ENCODE measurements around the gene SMIM21. TPM values are rescaled to one million over a fixed set of nuclear protein-coding genes. Genes with fewer than 3 reads are reported as not detected.

SMIM21 gene
- total RNA-seq, 4 donors from 2014 or later, result not detected

DNA sequence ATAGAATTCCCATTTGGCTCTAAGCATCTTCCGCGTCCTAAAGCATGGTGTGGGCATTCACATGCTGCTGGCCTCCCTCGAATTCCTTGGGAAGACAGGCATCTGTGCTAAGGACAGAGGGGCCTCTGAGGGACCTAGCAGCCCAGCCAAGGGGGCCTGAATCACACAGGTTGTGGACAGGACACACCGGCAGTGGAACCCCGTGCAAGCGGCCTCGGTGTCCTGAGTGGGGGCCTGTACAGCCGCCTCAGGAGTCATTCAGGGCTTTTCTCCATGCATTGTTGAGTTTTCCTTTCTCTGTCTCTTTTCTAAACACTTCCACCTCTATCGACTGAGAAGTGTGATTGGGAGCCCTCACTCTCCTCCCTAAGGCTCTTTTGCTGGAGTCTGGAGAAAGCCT lies 44.3 kb upstream of the SMIM21 start:
- Histone ChIP-seq H3K4me1 (no peaks in the 10 kb centered on the region), H3K9me3 (no peaks in the 10 kb centered on the region)

DNA sequence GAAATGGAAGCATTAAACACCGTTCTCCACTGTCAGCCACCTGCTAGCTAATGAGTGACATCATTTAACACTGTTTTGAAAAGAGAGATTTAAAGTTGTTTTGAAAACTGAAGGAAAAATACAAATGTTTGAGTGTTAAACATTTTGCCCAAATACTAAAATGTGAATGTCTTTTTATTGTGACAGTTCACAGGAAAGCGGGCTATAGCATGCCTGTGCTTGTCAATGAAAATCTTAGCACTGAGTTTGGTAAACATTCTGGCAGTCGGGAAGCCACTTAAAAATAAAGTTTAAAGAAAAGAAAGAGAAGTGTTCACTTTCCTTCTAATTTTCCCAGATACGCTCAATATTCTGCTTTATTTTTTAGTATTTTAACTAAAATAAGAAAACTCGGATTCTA lies 40.3 kb upstream of the SMIM21 start:
- no peak overlapping the region for H3K4me3 ChIP-seq
- no peaks in the 10 kb centered on the region for H3K27me3 ChIP-seq
- H3K9me3 ChIP-seq, result no peaks in the 10 kb centered on the region
- no peak for DNase-seq (ENCODE audit: low spot score in 2 of 2)
- no peak for TF ChIP-seq EP300 (IDR thresholded peaks at IDR 0.05)
- no peak for TF ChIP-seq POLR2A (IDR thresholded peaks at IDR 0.05)
- TF ChIP-seq, protein P1, sequence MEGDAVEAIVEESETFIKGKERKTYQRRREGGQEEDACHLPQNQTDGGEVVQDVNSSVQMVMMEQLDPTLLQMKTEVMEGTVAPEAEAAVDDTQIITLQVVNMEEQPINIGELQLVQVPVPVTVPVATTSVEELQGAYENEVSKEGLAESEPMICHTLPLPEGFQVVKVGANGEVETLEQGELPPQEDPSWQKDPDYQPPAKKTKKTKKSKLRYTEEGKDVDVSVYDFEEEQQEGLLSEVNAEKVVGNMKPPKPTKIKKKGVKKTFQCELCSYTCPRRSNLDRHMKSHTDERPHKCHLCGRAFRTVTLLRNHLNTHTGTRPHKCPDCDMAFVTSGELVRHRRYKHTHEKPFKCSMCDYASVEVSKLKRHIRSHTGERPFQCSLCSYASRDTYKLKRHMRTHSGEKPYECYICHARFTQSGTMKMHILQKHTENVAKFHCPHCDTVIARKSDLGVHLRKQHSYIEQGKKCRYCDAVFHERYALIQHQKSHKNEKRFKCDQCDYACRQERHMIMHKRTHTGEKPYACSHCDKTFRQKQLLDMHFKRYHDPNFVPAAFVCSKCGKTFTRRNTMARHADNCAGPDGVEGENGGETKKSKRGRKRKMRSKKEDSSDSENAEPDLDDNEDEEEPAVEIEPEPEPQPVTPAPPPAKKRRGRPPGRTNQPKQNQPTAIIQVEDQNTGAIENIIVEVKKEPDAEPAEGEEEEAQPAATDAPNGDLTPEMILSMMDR (IDR thresholded peaks at IDR 0.05), result no peak
- H3K36me3 ChIP-seq, result no peaks in the 10 kb centered on the region
- H3K4me1 ChIP-seq, result no peaks in the 10 kb centered on the region
- H3K27ac ChIP-seq, result no peak overlapping the region
- WGBS, 2 donors, result 88 to 92% methylated on average over 5 of the region's 5 CpGs

More for the DNA sequence above, 44.3 kb upstream of the SMIM21 start:
- Histone ChIP-seq H3K27ac (no peak overlapping the region), H3K36me3 (no peaks in the 10 kb centered on the region), H3K27me3 (no peaks in the 10 kb centered on the region), H3K4me3 (no peak overlapping the region)
- DNase-seq (ENCODE audit: low spot score in 2 of 2), result no peak
- WGBS, 2 donors, result 81 to 82% methylated on average over 9 of the region's 9 CpGs
- TF ChIP-seq POLR2A (IDR thresholded peaks at IDR 0.05) (no peak), EP300 (IDR thresholded peaks at IDR 0.05) (no peak)
- TF ChIP-seq, protein P1 (IDR thresholded peaks at IDR 0.05), result no peak

DNA sequence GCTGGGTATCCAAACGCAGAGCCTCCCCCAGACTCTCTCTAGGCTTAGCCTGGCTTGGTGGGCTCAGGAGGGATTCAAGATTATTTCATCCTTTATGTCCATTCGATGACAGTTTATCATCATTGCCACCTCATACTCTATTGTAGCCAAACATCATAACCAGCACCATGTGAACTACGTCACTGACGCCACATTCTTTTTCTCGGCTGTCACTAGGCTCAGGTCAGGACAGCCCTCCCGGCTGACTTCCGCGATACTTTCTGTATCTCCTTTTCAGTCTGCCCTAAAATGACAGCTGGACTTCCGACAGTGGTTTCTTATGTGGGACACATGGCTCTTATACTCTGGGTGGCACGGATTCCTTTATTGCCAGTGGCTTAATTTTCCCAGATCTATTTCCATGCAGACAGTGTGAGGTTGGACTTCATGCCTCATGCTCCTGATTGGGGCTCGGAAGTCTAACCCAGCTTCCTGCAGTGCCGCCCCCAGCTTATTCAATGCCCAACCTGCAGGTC lies 39.8 kb upstream of the SMIM21 start:
- Histone ChIP-seq H3K4me1 (no peaks in the 10 kb centered on the region), H3K4me3 (no peak overlapping the region), H3K9me3 (no peaks in the 10 kb centered on the region), H3K27me3 (no peaks in the 10 kb centered on the region), H3K36me3 (no peaks in the 10 kb centered on the region), H3K27ac (no peak overlapping the region)
- TF ChIP-seq, protein P1 (IDR thresholded peaks at IDR 0.05), result no peak
- TF ChIP-seq EP300 (IDR thresholded peaks at IDR 0.05), result no peak
- no peak for TF ChIP-seq POLR2A (IDR thresholded peaks at IDR 0.05)
- WGBS, 2 donors, result 89% methylated on average over 12 of the region's 12 CpGs
- DNase-seq (ENCODE audit: low spot score in 2 of 2), result no peak

DNA sequence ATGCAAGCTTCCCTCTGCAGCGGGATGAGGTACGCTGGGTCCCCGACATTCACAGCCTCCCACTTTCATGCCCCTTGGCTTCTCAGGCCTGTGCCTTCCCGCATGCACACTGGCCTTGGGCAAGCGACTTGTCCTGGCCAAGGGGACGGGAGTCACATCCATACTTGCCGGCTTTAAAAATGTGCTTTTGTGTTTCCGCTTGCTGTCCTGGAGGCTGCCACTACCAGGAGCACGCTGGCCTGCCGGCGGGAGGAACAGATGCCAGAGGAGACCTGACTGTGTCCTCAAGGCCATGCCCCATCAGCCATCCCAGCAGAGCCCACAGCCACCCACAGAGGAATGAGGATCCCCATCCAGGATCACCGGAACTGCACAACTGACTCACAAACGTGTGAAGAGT lies 36.9 kb upstream of the SMIM21 start:
- TF ChIP-seq EP300 (IDR thresholded peaks at IDR 0.05), result no peak
- TF ChIP-seq, protein P1 (IDR thresholded peaks at IDR 0.05), result no peak
- TF ChIP-seq POLR2A (IDR thresholded peaks at IDR 0.05), result no peak
- DNase-seq (ENCODE audit: low spot score in 2 of 2), result no peak
- Histone ChIP-seq H3K4me3 (no peak overlapping the region), H3K4me1 (no peaks in the 10 kb centered on the region), H3K36me3 (no peaks in the 10 kb centered on the region), H3K27me3 (no peaks in the 10 kb centered on the region), H3K27ac (no peak overlapping the region), H3K9me3 (no peaks in the 10 kb centered on the region)
- WGBS, 2 donors, result 93 to 97% methylated on average over 13 of the region's 13 CpGs

DNA sequence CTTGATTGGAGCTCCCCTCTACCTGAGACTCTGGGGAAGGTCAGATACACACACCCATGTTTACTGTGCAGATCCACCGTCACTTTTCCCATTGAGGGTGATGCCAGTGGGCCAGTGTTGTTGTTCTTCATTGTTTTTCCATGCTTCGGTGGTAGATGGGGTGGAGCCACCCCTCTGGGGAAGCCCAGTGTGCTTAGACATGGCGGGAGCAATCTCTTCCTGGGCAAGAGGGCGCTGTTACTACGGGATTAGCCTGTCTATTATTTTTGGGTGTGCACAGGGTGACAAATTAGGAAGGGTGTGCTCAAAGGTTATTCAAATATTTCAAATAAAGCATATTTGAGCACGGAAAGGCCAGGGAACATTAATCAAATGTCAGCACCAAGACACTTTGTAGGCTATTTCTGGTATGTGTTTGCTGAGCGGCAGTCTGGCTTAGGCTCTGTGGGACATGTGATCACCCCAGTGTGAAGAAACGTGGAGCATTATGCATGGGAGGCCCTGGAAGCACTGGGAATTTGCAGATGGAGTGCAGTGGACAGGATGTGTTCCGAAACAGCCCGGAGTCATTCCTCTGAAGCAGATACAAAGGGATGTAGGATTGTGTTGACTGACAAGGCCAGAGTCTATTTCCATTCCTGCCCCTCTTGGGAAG lies 34.8 kb upstream of the SMIM21 start:
- no peaks in the 10 kb centered on the region for H3K27me3 ChIP-seq
- 66 to 69% methylated on average over 10 of the region's 10 CpGs for WGBS, 2 donors
- H3K27ac ChIP-seq, result no peak overlapping the region
- H3K36me3 ChIP-seq, result no peaks in the 10 kb centered on the region
- H3K4me1 ChIP-seq, result no peaks in the 10 kb centered on the region
- no peaks in the 10 kb centered on the region for H3K9me3 ChIP-seq
- H3K4me3 ChIP-seq, result no peak overlapping the region
- TF ChIP-seq POLR2A (IDR thresholded peaks at IDR 0.05) (no peak), EP300 (IDR thresholded peaks at IDR 0.05) (no peak)
- TF ChIP-seq, protein P1 (IDR thresholded peaks at IDR 0.05), result no peak
- DNase-seq (ENCODE audit: low spot score in 2 of 2), result no peak
